ENCODE data around the gene TMEM163. TPM values are rescaled to one million over a fixed set of nuclear protein-coding genes. Genes with fewer than 3 reads are reported as not detected.

TMEM163 gene
- total RNA-seq, 1 donor from 2014 or later, result 0.18 TPM

- no peak overlapping the region for H3K27ac ChIP-seq (ENCODE audit: low read depth, low read length)
- H3K4me3 ChIP-seq (ENCODE audit: insufficient read depth, low read depth, low read length), result no peak overlapping the region
- no peaks in the 10 kb centered on the region for H3K36me3 ChIP-seq (ENCODE audit: insufficient read depth, low read length)
- no peak overlapping the region for H3K4me2 ChIP-seq (ENCODE audit: low read length)
- no peaks in the 10 kb centered on the region for H3K9me3 Mint-ChIP-seq (ENCODE audit: unreplicated experiment)
- no peak overlapping the region for H3K4me3 Mint-ChIP-seq (ENCODE audit: unreplicated experiment)
- H2AFZ ChIP-seq (ENCODE audit: low read depth, low read length), result no peak overlapping the region
- no peak for FAIRE-seq
- H3K4me1 Mint-ChIP-seq (ENCODE audit: low read depth, unreplicated experiment), result peaks cover 6% of the 10 kb centered on the region
- H3K36me3 Mint-ChIP-seq (ENCODE audit: low read depth, unreplicated experiment), result no peaks in the 10 kb centered on the region
- no peak overlapping the region for H3K27ac Mint-ChIP-seq (ENCODE audit: unreplicated experiment)
- no peak for DNase-seq (ENCODE audit: low read depth)
- no peaks in the 10 kb centered on the region for H3K79me2 ChIP-seq (ENCODE audit: insufficient read depth, low read length)
- H3K27me3 Mint-ChIP-seq (ENCODE audit: low read depth, unreplicated experiment), result peaks cover 2% of the 10 kb centered on the region
- H3K27me3 ChIP-seq (ENCODE audit: insufficient read depth, low read length), result no peaks in the 10 kb centered on the region
- no peak overlapping the region for H3K9ac ChIP-seq (ENCODE audit: low read length)
- no peaks in the 10 kb centered on the region for H3K9me3 ChIP-seq (ENCODE audit: insufficient read depth, low read depth, low read length)
- no peaks in the 10 kb centered on the region for H3K4me1 ChIP-seq (ENCODE audit: insufficient read depth, low read length)
- TF ChIP-seq EZH2 (IDR thresholded peaks at IDR 0.05; ENCODE audit: insufficient read depth, low read length), result no peak
- TF ChIP-seq, protein P1, sequence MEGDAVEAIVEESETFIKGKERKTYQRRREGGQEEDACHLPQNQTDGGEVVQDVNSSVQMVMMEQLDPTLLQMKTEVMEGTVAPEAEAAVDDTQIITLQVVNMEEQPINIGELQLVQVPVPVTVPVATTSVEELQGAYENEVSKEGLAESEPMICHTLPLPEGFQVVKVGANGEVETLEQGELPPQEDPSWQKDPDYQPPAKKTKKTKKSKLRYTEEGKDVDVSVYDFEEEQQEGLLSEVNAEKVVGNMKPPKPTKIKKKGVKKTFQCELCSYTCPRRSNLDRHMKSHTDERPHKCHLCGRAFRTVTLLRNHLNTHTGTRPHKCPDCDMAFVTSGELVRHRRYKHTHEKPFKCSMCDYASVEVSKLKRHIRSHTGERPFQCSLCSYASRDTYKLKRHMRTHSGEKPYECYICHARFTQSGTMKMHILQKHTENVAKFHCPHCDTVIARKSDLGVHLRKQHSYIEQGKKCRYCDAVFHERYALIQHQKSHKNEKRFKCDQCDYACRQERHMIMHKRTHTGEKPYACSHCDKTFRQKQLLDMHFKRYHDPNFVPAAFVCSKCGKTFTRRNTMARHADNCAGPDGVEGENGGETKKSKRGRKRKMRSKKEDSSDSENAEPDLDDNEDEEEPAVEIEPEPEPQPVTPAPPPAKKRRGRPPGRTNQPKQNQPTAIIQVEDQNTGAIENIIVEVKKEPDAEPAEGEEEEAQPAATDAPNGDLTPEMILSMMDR (IDR thresholded peaks at IDR 0.05; ENCODE audit: insufficient read depth, low read depth, low read length), result no peak
- H4K20me1 ChIP-seq (ENCODE audit: insufficient read depth, low read length), result no peaks in the 10 kb centered on the region
Measured at GRCh38 chr2:134518101-134518500, 200.7 kb downstream of the TMEM163 start.

GRCh38 chr2:134515137-134515536 is 203.7 kb downstream of the TMEM163 start:
- Histone ChIP-seq H3K27ac (ENCODE audit: low read depth, low read length) (no peak overlapping the region), H3K36me3 (ENCODE audit: insufficient read depth, low read length) (no peaks in the 10 kb centered on the region), H3K4me2 (ENCODE audit: low read length) (no peak overlapping the region), H4K20me1 (ENCODE audit: insufficient read depth, low read length) (no peaks in the 10 kb centered on the region), H3K4me1 (ENCODE audit: insufficient read depth, low read length) (no peaks in the 10 kb centered on the region), H2AFZ (ENCODE audit: low read depth, low read length) (no peak overlapping the region), H3K9me3 (ENCODE audit: insufficient read depth, low read depth, low read length) (no peaks in the 10 kb centered on the region), H3K9ac (ENCODE audit: low read length) (no peak overlapping the region), H3K27me3 (ENCODE audit: insufficient read depth, low read length) (no peaks in the 10 kb centered on the region), H3K4me3 (ENCODE audit: insufficient read depth, low read depth, low read length) (no peak overlapping the region), H3K79me2 (ENCODE audit: insufficient read depth, low read length) (no peaks in the 10 kb centered on the region)
- Mint-ChIP-seq H3K4me3 (ENCODE audit: unreplicated experiment) (no peak overlapping the region), H3K4me1 (ENCODE audit: low read depth, unreplicated experiment) (peaks cover 11% of the 10 kb centered on the region), H3K36me3 (ENCODE audit: low read depth, unreplicated experiment) (no peaks in the 10 kb centered on the region), H3K27me3 (ENCODE audit: low read depth, unreplicated experiment) (peaks cover 2% of the 10 kb centered on the region), H3K9me3 (ENCODE audit: unreplicated experiment) (no peaks in the 10 kb centered on the region), H3K27ac (ENCODE audit: unreplicated experiment) (no peak overlapping the region)
- FAIRE-seq (no peak), DNase-seq (ENCODE audit: low read depth) (no peak)
- TF ChIP-seq EZH2 (IDR thresholded peaks at IDR 0.05; ENCODE audit: insufficient read depth, low read length), result no peak
- TF ChIP-seq, protein P1 (IDR thresholded peaks at IDR 0.05; ENCODE audit: insufficient read depth, low read depth, low read length), result no peak

- TF ChIP-seq EZH2 (IDR thresholded peaks at IDR 0.05; ENCODE audit: insufficient read depth, low read length), result no peak
- TF ChIP-seq, protein P1 (IDR thresholded peaks at IDR 0.05; ENCODE audit: insufficient read depth, low read depth, low read length), result no peak
- Histone ChIP-seq H3K4me2 (ENCODE audit: low read length) (no peak overlapping the region), H3K79me2 (ENCODE audit: insufficient read depth, low read length) (no peaks in the 10 kb centered on the region), H3K9ac (ENCODE audit: low read length) (no peak overlapping the region), H2AFZ (ENCODE audit: low read depth, low read length) (no peak overlapping the region), H3K4me1 (ENCODE audit: insufficient read depth, low read length) (no peaks in the 10 kb centered on the region), H3K4me3 (ENCODE audit: insufficient read depth, low read depth, low read length) (no peak overlapping the region), H3K27me3 (ENCODE audit: insufficient read depth, low read length) (no peaks in the 10 kb centered on the region), H4K20me1 (ENCODE audit: insufficient read depth, low read length) (no peaks in the 10 kb centered on the region), H3K27ac (ENCODE audit: low read depth, low read length) (no peak overlapping the region), H3K9me3 (ENCODE audit: insufficient read depth, low read depth, low read length) (no peaks in the 10 kb centered on the region), H3K36me3 (ENCODE audit: insufficient read depth, low read length) (no peaks in the 10 kb centered on the region)
- DNase-seq (ENCODE audit: low read depth) (no peak), FAIRE-seq (no peak)
- peaks cover 9% of the 10 kb centered on the region for H3K4me1 Mint-ChIP-seq (ENCODE audit: low read depth, unreplicated experiment)
- no peaks in the 10 kb centered on the region for H3K36me3 Mint-ChIP-seq (ENCODE audit: low read depth, unreplicated experiment)
- no peak overlapping the region for H3K27ac Mint-ChIP-seq (ENCODE audit: unreplicated experiment)
- H3K4me3 Mint-ChIP-seq (ENCODE audit: unreplicated experiment), result no peak overlapping the region
- no peaks in the 10 kb centered on the region for H3K9me3 Mint-ChIP-seq (ENCODE audit: unreplicated experiment)
- no peaks in the 10 kb centered on the region for H3K27me3 Mint-ChIP-seq (ENCODE audit: low read depth, unreplicated experiment)
Measured at GRCh38 chr2:134513465-134513804, 205.4 kb downstream of the TMEM163 start.

Measured in astrocyte (in vitro differentiated cells and primary cell).